Measurements from ENCODE around the gene MAPK7. TPM values are rescaled to one million over a fixed set of nuclear protein-coding genes. Genes with fewer than 3 reads are reported as not detected.
A peak's percentile ranks its signal among the peaks of the same experiment; 100 is the strongest.

The MAPK7 gene
- total RNA-seq, 8 experiments from 2014 or later: 9.8 to 20.1 (median 13.4) TPM

GRCh38 chr17:19386974-19387920 is 8.9 kb downstream of the MAPK7 start, which contains the start of gene MFAP4:
Gene MFAP4, minus strand, starts transcription at chr17:19387190. Its CDS starts 35 bp downstream, at chr17:19387155.
- WGBS, 10 experiments: no CpG with 5 or more reads among the region's 22 CpGs
- in situ Hi-C loops (cut with MboI; ENCODE audit: low pct_unique_long_range_greater_than_20kb in 2 of 9, low sequenced_read_pairs in 9 of 9, unreplicated experiment in 9 of 9): no loop called here
- Histone ChIP-seq H3K27ac (peak within 1 kb of the TSS; percentile 75 to 87), H3K4me1 (replicated peaks in 1 of 2) (peaks cover 34 to 42% of the 10 kb centered on the region in 2 donors), H3K4me3 (peak within 1 kb of the TSS in 3 of 5 donors; percentile 15 to 27 (median 18))
- ATAC-seq (replicated peaks in 6 of 8): peak; percentile 2 to 83 (median 77)

GRCh38 chr17:19387921-19388521 is 9.7 kb downstream of the MAPK7 start:
- H3K4me3 ChIP-seq: no peak overlapping the region
- WGBS, 10 experiments: 80% methylated on average over 1 of the region's 2 CpGs; no CpG with 5 or more reads in 9 of the 10 experiments
- H3K4me1 ChIP-seq (replicated peaks in 1 of 2): peaks cover 34 to 42% of the 10 kb centered on the region in 2 donors
- H3K27ac ChIP-seq: peak overlapping the region; percentile 75 to 87
- in situ Hi-C loops (cut with MboI; ENCODE audit: low pct_unique_long_range_greater_than_20kb in 2 of 9, low sequenced_read_pairs in 9 of 9, unreplicated experiment in 9 of 9): no loop called here
- ATAC-seq (replicated peaks in 6 of 8): peak in 3 of 8 experiments; percentile 2 to 23 (median 4)

GRCh38 chr17:19388791-19389785 is 10.8 kb downstream of the MAPK7 start:
- H3K4me3 ChIP-seq: no peak overlapping the region
- no peak for ATAC-seq (replicated peaks in 6 of 8)
- in situ Hi-C loops (cut with MboI; ENCODE audit: low pct_unique_long_range_greater_than_20kb in 2 of 9, low sequenced_read_pairs in 9 of 9, unreplicated experiment in 9 of 9): no loop called here
- H3K27ac ChIP-seq: no peak overlapping the region
- H3K4me1 ChIP-seq (replicated peaks in 1 of 2): peaks cover 34 to 40% of the 10 kb centered on the region in 2 donors
- WGBS, 10 experiments: 25 to 100% (median 80%) methylated on average over 2 to 4 of the region's 5 CpGs; no CpG with 5 or more reads in 2 of the 10 experiments

GRCh38 chr17:19390951-19391350 is 12.7 kb downstream of the MAPK7 start:
- Histone ChIP-seq H3K27ac (no peak overlapping the region), H3K4me3 (no peak overlapping the region), H3K4me1 (replicated peaks in 1 of 2) (peaks cover 22 to 28% of the 10 kb centered on the region in 2 donors)
- in situ Hi-C loops (cut with MboI; ENCODE audit: low pct_unique_long_range_greater_than_20kb in 2 of 9, low sequenced_read_pairs in 9 of 9, unreplicated experiment in 9 of 9): no loop called here
- no peak for ATAC-seq (replicated peaks in 6 of 8)
- 100% methylated on average over 1 of the region's 2 CpGs; no CpG with 5 or more reads in 8 of the 10 experiments for WGBS, 10 experiments

- ATAC-seq (replicated peaks in 6 of 8): no peak
- WGBS, 10 experiments: 0 to 80% (median 68%) methylated on average over 1 to 3 of the region's 7 CpGs; no CpG with 5 or more reads in 4 of the 10 experiments
- in situ Hi-C loops (cut with MboI; ENCODE audit: low pct_unique_long_range_greater_than_20kb in 2 of 9, low sequenced_read_pairs in 9 of 9, unreplicated experiment in 9 of 9): no loop called here
- peaks cover 18 to 23% of the 10 kb centered on the region in 2 donors for H3K4me1 ChIP-seq (replicated peaks in 1 of 2)
- no peak overlapping the region for H3K27ac ChIP-seq
- no peak overlapping the region for H3K4me3 ChIP-seq
Observed at GRCh38 chr17:19391432-19391831, 13.1 kb downstream of the MAPK7 start.

- ATAC-seq (replicated peaks in 6 of 8): no peak
- WGBS, 10 experiments: 40 to 100% (median 91%) methylated on average over 1 to 5 of the region's 7 CpGs; no CpG with 5 or more reads in 4 of the 10 experiments
- Histone ChIP-seq H3K27ac (no peak overlapping the region), H3K4me3 (no peak overlapping the region), H3K4me1 (replicated peaks in 1 of 2) (peaks cover 11 to 14% of the 10 kb centered on the region in 2 donors)
- in situ Hi-C loops (cut with MboI; ENCODE audit: low pct_unique_long_range_greater_than_20kb in 2 of 9, low sequenced_read_pairs in 9 of 9, unreplicated experiment in 9 of 9): no loop called here
Observed at GRCh38 chr17:19392303-19392702, 14.0 kb downstream of the MAPK7 start.

- Histone ChIP-seq H3K4me3 (no peak overlapping the region), H3K27ac (no peak overlapping the region), H3K4me1 (replicated peaks in 1 of 2) (peaks cover 6 to 11% of the 10 kb centered on the region in 2 donors)
- 60 to 100% (median 81%) methylated on average over 1 to 5 of the region's 6 CpGs; no CpG with 5 or more reads in 2 of the 10 experiments for WGBS, 10 experiments
- in situ Hi-C loops (cut with MboI; ENCODE audit: low pct_unique_long_range_greater_than_20kb in 2 of 9, low sequenced_read_pairs in 9 of 9, unreplicated experiment in 9 of 9): no loop called here
- ATAC-seq (replicated peaks in 6 of 8): no peak
Observed at GRCh38 chr17:19397556-19398041, 19.3 kb downstream of the MAPK7 start.

- Histone ChIP-seq H3K4me1 (replicated peaks in 1 of 2) (peaks cover 6 to 11% of the 10 kb centered on the region in 2 donors), H3K4me3 (no peak overlapping the region), H3K27ac (peak overlapping the region in 1 of 2 donors; percentile 14)
- in situ Hi-C loops (cut with MboI; ENCODE audit: low pct_unique_long_range_greater_than_20kb in 2 of 9, low sequenced_read_pairs in 9 of 9, unreplicated experiment in 9 of 9): no loop called here
- WGBS, 10 experiments: 0 to 100% (median 67%) methylated on average over 1 to 2 of the region's 2 CpGs; no CpG with 5 or more reads in 1 of the 10 experiments
- ATAC-seq (replicated peaks in 6 of 8): peak in 6 of 8 experiments; percentile 24 to 92 (median 42)
Observed at GRCh38 chr17:19398301-19399181, 20.2 kb downstream of the MAPK7 start.

- in situ Hi-C loops (cut with MboI; ENCODE audit: low pct_unique_long_range_greater_than_20kb in 2 of 9, low sequenced_read_pairs in 9 of 9, unreplicated experiment in 9 of 9): no loop called here
- WGBS, 10 experiments: 35 to 100% (median 91%) methylated on average over 1 to 2 of the region's 3 CpGs; no CpG with 5 or more reads in 6 of the 10 experiments
Observed at GRCh38 chr17:19399750-19400450, 21.6 kb downstream of the MAPK7 start.

GRCh38 chr17:19401321-19402010 is 23.2 kb downstream of the MAPK7 start:
- in situ Hi-C loops (cut with MboI; ENCODE audit: low pct_unique_long_range_greater_than_20kb in 2 of 9, low sequenced_read_pairs in 9 of 9, unreplicated experiment in 9 of 9): no loop called here
- H3K4me1 ChIP-seq (replicated peaks in 1 of 2): peaks cover 6 to 11% of the 10 kb centered on the region in 2 donors
- 43 to 91% (median 72%) methylated on average over 2 to 6 of the region's 8 CpGs; no CpG with 5 or more reads in 2 of the 10 experiments for WGBS, 10 experiments
- no peak for ATAC-seq (replicated peaks in 6 of 8)
- no peak overlapping the region for H3K4me3 ChIP-seq
- no peak overlapping the region for H3K27ac ChIP-seq

More at GRCh38 chr17:19399750-19400450, 21.6 kb downstream of the MAPK7 start:
- Histone ChIP-seq H3K4me3 (no peak overlapping the region), H3K4me1 (replicated peaks in 1 of 2) (peaks cover 6 to 11% of the 10 kb centered on the region in 2 donors), H3K27ac (no peak overlapping the region)
- ATAC-seq (replicated peaks in 6 of 8): no peak
